MM.1S (cell line): ENCODE data around the gene ATG4C.

ENCODE experiments used
- DNase-seq: peaks from one replicate; pipeline ENCODE4 v3.0.0-alpha.2; 2015
- H2AFZ ChIP-seq: fragments of 300-600 bp; sonication (generic); 2 replicates; pipeline ENCODE4 v1.6.0; 2016; ENCODE audit warnings: antibody characterized with exemption, low read length
- H3F3A ChIP-seq: fragments of 300-600 bp; sonication (generic); 2 replicates; pipeline ENCODE4 v1.6.1; 2016; ENCODE audit warnings: mild to moderate bottlenecking, antibody characterized with exemption, low read length, moderate library complexity, mixed read lengths; ENCODE audit not compliant: insufficient read depth
- H3K27ac ChIP-seq: fragments of 300-600 bp; sonication (generic); 2 replicates; pipeline ENCODE4 v1.5.1; 2016; ENCODE audit warnings: mild to moderate bottlenecking, low read length
- H3K27me3 ChIP-seq: fragments of 300-600 bp; sonication (generic); replicated peaks from 2 replicates; pipeline ENCODE4 v1.6.0; 2016; ENCODE audit warnings: low read length; ENCODE audit not compliant: insufficient read depth
- H3K36me3 ChIP-seq: fragments of 300-600 bp; sonication (generic); replicated peaks from 2 replicates; pipeline ENCODE4 v1.6.1; 2016; ENCODE audit warnings: mild to moderate bottlenecking, low read length, mixed read lengths; ENCODE audit not compliant: insufficient read depth
- H3K4me1 ChIP-seq: fragments of 300-600 bp; sonication (generic); 2 replicates; pipeline ENCODE4 v1.6.1; 2016; ENCODE audit warnings: low read length, mixed read lengths
- H3K4me2 ChIP-seq: fragments of 300-600 bp; sonication (generic); 2 replicates; pipeline ENCODE4 v1.6.0; 2016; ENCODE audit warnings: low read depth, low read length
- H3K4me3 ChIP-seq: fragments of 300-600 bp; sonication (generic); 2 replicates; pipeline ENCODE4 v1.5.1; 2016; ENCODE audit warnings: low read length, mixed read lengths
- H3K79me2 ChIP-seq: fragments of 300-600 bp; sonication (generic); 2 replicates; pipeline ENCODE4 v1.6.1; 2016; ENCODE audit warnings: mixed run types, low read length, mixed read lengths
- H3K9ac ChIP-seq: fragments of 300-600 bp; sonication (generic); 2 replicates; pipeline ENCODE4 v1.6.1; 2016; ENCODE audit warnings: low read length, mixed read lengths
- H3K9me2 ChIP-seq: fragments of 300-600 bp; sonication (generic); replicated peaks from 2 replicates; pipeline ENCODE4 v1.6.1; 2016; ENCODE audit warnings: mild to moderate bottlenecking, low read length, mixed read lengths; ENCODE audit not compliant: insufficient read depth
- H3K9me3 ChIP-seq: fragments of 300-600 bp; sonication (generic); replicated peaks from 2 replicates; pipeline ENCODE4 v1.6.1; 2016; ENCODE audit warnings: mild to moderate bottlenecking, low read length, mixed read lengths; ENCODE audit not compliant: insufficient read depth
- H4K20me1 ChIP-seq: fragments of 300-600 bp; sonication (generic); 2 replicates; pipeline ENCODE4 v1.6.1; 2016; ENCODE audit warnings: mild to moderate bottlenecking, low read length, moderate library complexity, mixed read lengths; ENCODE audit not compliant: insufficient read depth
- CTCF ChIP-seq: fragments of 300-600 bp; sonication (generic); IDR thresholded peaks from 2 replicates; pipeline ENCODE4 v1.5.1; 2016; ENCODE audit warnings: antibody characterized with exemption, low read length, mixed read lengths
- EZH2 ChIP-seq: fragments of 300-600 bp; sonication (generic); optimal IDR thresholded peaks from 2 replicates; pipeline ENCODE3; 2017; ENCODE audit warnings: low read depth, mild to moderate bottlenecking, antibody characterized with exemption, low read length, mixed read lengths
- EZH2phosphoT487 ChIP-seq: fragments of 300-600 bp; sonication (generic); IDR thresholded peaks from 2 replicates; pipeline ENCODE4 v1.6.1; 2018; ENCODE audit warnings: antibody characterized with exemption, low read length

The ATG4C gene

GRCh38 chr1:62891956-62892562, 108.1 kb downstream of the ATG4C start:
- H3K27me3 ChIP-seq, result no peaks in the 10 kb centered on the region
- H3K4me2 ChIP-seq, result no peak overlapping the region
- no peaks in the 10 kb centered on the region for H3K9me3 ChIP-seq
- H3K9me2 ChIP-seq, result no peaks in the 10 kb centered on the region
- no peaks in the 10 kb centered on the region for H3K79me2 ChIP-seq
- no peaks in the 10 kb centered on the region for H3F3A ChIP-seq
- no peaks in the 10 kb centered on the region for H3K36me3 ChIP-seq
- H3K9ac ChIP-seq, result no peak overlapping the region
- no peak overlapping the region for H2AFZ ChIP-seq
- no peak for DNase-seq
- no peak overlapping the region for H3K4me3 ChIP-seq
- no peaks in the 10 kb centered on the region for H4K20me1 ChIP-seq
- no peaks in the 10 kb centered on the region for H3K4me1 ChIP-seq
- no peak for TF ChIP-seq CTCF
- no peak for TF ChIP-seq EZH2phosphoT487
- TF ChIP-seq EZH2, result no peak
- no peak overlapping the region for H3K27ac ChIP-seq

- Histone ChIP-seq H3K4me2 (no peak overlapping the region), H3F3A (no peaks in the 10 kb centered on the region), H3K79me2 (no peaks in the 10 kb centered on the region), H3K4me1 (no peaks in the 10 kb centered on the region), H3K9me2 (no peaks in the 10 kb centered on the region), H2AFZ (no peak overlapping the region), H4K20me1 (no peaks in the 10 kb centered on the region), H3K27me3 (no peaks in the 10 kb centered on the region), H3K36me3 (no peaks in the 10 kb centered on the region), H3K4me3 (no peak overlapping the region), H3K9ac (no peak overlapping the region), H3K27ac (no peak overlapping the region), H3K9me3 (no peaks in the 10 kb centered on the region)
- no peak for DNase-seq
- TF ChIP-seq EZH2 (no peak), CTCF (no peak), EZH2phosphoT487 (no peak)
Measured at GRCh38 chr1:62897788-62898187, 113.9 kb downstream of the ATG4C start.

- H3K27me3 ChIP-seq, result no peaks in the 10 kb centered on the region
- no peak overlapping the region for H3K27ac ChIP-seq
- H2AFZ ChIP-seq, result no peak overlapping the region
- H3K79me2 ChIP-seq, result no peaks in the 10 kb centered on the region
- H3K4me3 ChIP-seq, result no peak overlapping the region
- no peaks in the 10 kb centered on the region for H4K20me1 ChIP-seq
- H3K4me1 ChIP-seq, result no peaks in the 10 kb centered on the region
- H3K36me3 ChIP-seq, result no peaks in the 10 kb centered on the region
- TF ChIP-seq EZH2, result no peak
- no peak for TF ChIP-seq EZH2phosphoT487
- no peak for TF ChIP-seq CTCF
- no peaks in the 10 kb centered on the region for H3K9me3 ChIP-seq
- H3K4me2 ChIP-seq, result no peak overlapping the region
- no peaks in the 10 kb centered on the region for H3K9me2 ChIP-seq
- no peak for DNase-seq
- no peaks in the 10 kb centered on the region for H3F3A ChIP-seq
- H3K9ac ChIP-seq, result no peak overlapping the region
Measured at GRCh38 chr1:62900566-62900965, 116.6 kb downstream of the ATG4C start.
